Keratinocyte (primary cell): ENCODE measurements around the gene CAMKMT. TPM values are rescaled to one million over a fixed set of nuclear protein-coding genes. Genes with fewer than 3 reads are reported as not detected.

ENCODE experiments used
- DNase-seq: peaks from one replicate; pipeline ENCODE4 v3.0.0-alpha.2; 2011; ENCODE audit warnings: low read depth, missing footprints, low spot score
- FAIRE-seq: peaks from 2 replicates; lab custom pipeline; 2011; peaks lifted over from hg19 to GRCh38; lab: Jason Lieb, UNC
- H2AFZ ChIP-seq: 2 replicates; pipeline ENCODE4 v1.6.0; 2012; ENCODE audit warnings: low read length, control low read depth, inconsistent platforms; ENCODE audit not compliant: control insufficient read depth
- H3K27ac ChIP-seq: 2 replicates; pipeline ENCODE4 v1.5.1; 2011; ENCODE audit warnings: low read length; ENCODE audit not compliant: control insufficient read depth, insufficient read depth
- H3K27me3 ChIP-seq: 3 replicates; pipeline ENCODE4 v1.6.0; 2011; ENCODE audit warnings: low read length; ENCODE audit not compliant: control insufficient read depth, insufficient read depth; ENCODE audit errors: extremely low read depth
- H3K36me3 ChIP-seq, 2 experiments: 2 replicates in 1 of 2; 3 replicates in 1 of 2; pipeline ENCODE4 v1.5.1; 2011; ENCODE audit warnings: low read length in 2 of 2, mild to moderate bottlenecking in 1 of 2; ENCODE audit not compliant: control insufficient read depth in 2 of 2, insufficient read depth in 2 of 2; ENCODE audit errors: extremely low read depth in 1 of 2
- H3K4me1 ChIP-seq: 3 replicates; pipeline ENCODE4 v1.5.1; 2011; ENCODE audit warnings: low read length; ENCODE audit not compliant: control insufficient read depth, insufficient read depth; ENCODE audit errors: extremely low read depth
- H3K4me2 ChIP-seq: 3 replicates; pipeline ENCODE4 v1.6.0; 2011; ENCODE audit warnings: low read depth, low read length; ENCODE audit not compliant: control insufficient read depth, insufficient read depth; ENCODE audit errors: extremely low read depth
- H3K4me3 ChIP-seq, 3 experiments: fragments of 200-600 bp in 1 of 3; sonication (generic) in 1 of 3; 2 replicates in 2 of 3; 3 replicates in 1 of 3; pipeline ENCODE4 v1.5.1; 2011 to 2016; ENCODE audit warnings: low read length in 3 of 3, mild to moderate bottlenecking in 3 of 3, control low read depth in 2 of 3, inconsistent platforms in 1 of 3, low read depth in 1 of 3, mixed read lengths in 1 of 3, mixed run types in 1 of 3, moderate library complexity in 1 of 3; ENCODE audit not compliant: control insufficient read depth in 2 of 3, insufficient read depth in 2 of 3; ENCODE audit errors: extremely low read depth in 1 of 3
- H3K79me2 ChIP-seq: 2 replicates; pipeline ENCODE4 v1.6.0; 2012; ENCODE audit warnings: low read length; ENCODE audit not compliant: control insufficient read depth, insufficient read depth
- H3K9ac ChIP-seq: 3 replicates; pipeline ENCODE4 v1.6.0; 2011; ENCODE audit warnings: low read length; ENCODE audit not compliant: control insufficient read depth, insufficient read depth; ENCODE audit errors: extremely low read depth
- H3K9me1 ChIP-seq: 3 replicates; pipeline ENCODE4 v1.6.0; 2011; ENCODE audit warnings: low read length; ENCODE audit not compliant: control insufficient read depth, insufficient read depth; ENCODE audit errors: extremely low read depth
- H3K9me3 ChIP-seq: 2 replicates; pipeline ENCODE4 v1.5.1; 2012; ENCODE audit warnings: low read depth, low read length; ENCODE audit not compliant: control insufficient read depth
- H4K20me1 ChIP-seq: 3 replicates; pipeline ENCODE4 v1.6.0; 2011; ENCODE audit warnings: low read length; ENCODE audit not compliant: control insufficient read depth, insufficient read depth; ENCODE audit errors: extremely low read depth
- CTCF ChIP-seq, 3 experiments: IDR thresholded peaks in 1 of 3; conservative IDR thresholded peaks in 1 of 3; optimal IDR thresholded peaks in 1 of 3; 2 replicates in 2 of 3; 3 replicates in 1 of 3; pipeline versions ENCODE3 to v1.5.1; 2011; ENCODE audit warnings: low read length in 3 of 3, mild to moderate bottlenecking in 3 of 3, moderate library complexity in 2 of 3, control low read depth in 1 of 3, inconsistent platforms in 1 of 3; ENCODE audit not compliant: insufficient read depth in 2 of 3; ENCODE audit errors: extremely low read depth in 1 of 3
- EZH2 ChIP-seq: IDR thresholded peaks from one replicate; pipeline ENCODE4 v1.6.1; 2012; ENCODE audit warnings: inconsistent platforms, mild to moderate bottlenecking, low read length, moderate library complexity
- dilution Hi-C: fragments of 300-500 bp; cut with MboI; formaldehyde crosslinking; loops from one replicate; pipeline ENCODE4 v1.7.0; 2020; ENCODE audit warnings: low sequenced_read_pairs; ENCODE audit not compliant: extremely low pct_ligation_motif_present
- polyA plus RNA-seq, 5 experiments: library from polyadenylated mRNA; depleted of rRNA in 3 of 5; stranded (reverse) in 3 of 5; stranded (forward) in 1 of 5; unstranded in 1 of 5; fragments of >200 nt; gene quantifications; 1 replicate in 1 of 5; 2 replicates in 3 of 5; 3 replicates in 1 of 5; pipeline versions ENCODE4 v1.2.1 to v1.2.3, GENCODE V29; 2011 to 2012; ENCODE audit warnings: missing spikeins in 2 of 5, low read depth in 1 of 5, low replicate concordance in 1 of 5

Gene CAMKMT
- polyA plus RNA-seq, 1 donor (not counting 4 experiments of a cell fraction or from before 2014, with no cell fraction given), result 9.9 TPM

GRCh38 chr2:44645937-44646336, 284.2 kb downstream of the CAMKMT start:
- H3K27ac ChIP-seq, result no peak overlapping the region
- dilution Hi-C loops, result no loop called here
- no peaks in the 10 kb centered on the region for H4K20me1 ChIP-seq
- no peak overlapping the region for H2AFZ ChIP-seq
- H3K9me3 ChIP-seq, result no peaks in the 10 kb centered on the region
- H3K9ac ChIP-seq, result no peak overlapping the region
- H3K4me1 ChIP-seq, result no peaks in the 10 kb centered on the region
- DNase-seq, result no peak
- H3K4me2 ChIP-seq, result no peak overlapping the region
- H3K79me2 ChIP-seq, result no peaks in the 10 kb centered on the region
- H3K36me3 ChIP-seq, result no peaks in the 10 kb centered on the region
- TF ChIP-seq EZH2, result no peak
- no peak for TF ChIP-seq CTCF (optimal IDR thresholded peaks at IDR 0.05 in 1 of 3, IDR thresholded peaks at IDR 0.05 in 1 of 3, conservative IDR thresholded peaks at IDR 0.05 in 1 of 3; ENCODE audit: extremely low read depth in 1 of 3, insufficient read depth in 2 of 3, low read length in 3 of 3)
- no peaks in the 10 kb centered on the region for H3K27me3 ChIP-seq
- H3K9me1 ChIP-seq, result no peaks in the 10 kb centered on the region
- H3K4me3 ChIP-seq, result no peak overlapping the region
- FAIRE-seq, result no peak

- Histone ChIP-seq H3K9me3 (no peaks in the 10 kb centered on the region), H4K20me1 (no peaks in the 10 kb centered on the region), H3K79me2 (no peaks in the 10 kb centered on the region), H3K4me1 (no peaks in the 10 kb centered on the region), H2AFZ (no peak overlapping the region), H3K9ac (no peak overlapping the region), H3K27ac (no peak overlapping the region), H3K4me3 (no peak overlapping the region), H3K27me3 (no peaks in the 10 kb centered on the region), H3K9me1 (no peaks in the 10 kb centered on the region), H3K36me3 (no peaks in the 10 kb centered on the region), H3K4me2 (no peak overlapping the region)
- no peak for FAIRE-seq
- no peak for DNase-seq
- dilution Hi-C loops, result no loop called here
- TF ChIP-seq EZH2 (no peak), CTCF (optimal IDR thresholded peaks at IDR 0.05 in 1 of 3, IDR thresholded peaks at IDR 0.05 in 1 of 3, conservative IDR thresholded peaks at IDR 0.05 in 1 of 3; ENCODE audit: extremely low read depth in 1 of 3, insufficient read depth in 2 of 3, low read length in 3 of 3) (no peak)
These were observed 287.6 kb downstream of the CAMKMT start for GRCh38 chr2:44649381-44649780.
